ENCODE measurements around the gene MEMO1. TPM values are rescaled to one million over a fixed set of nuclear protein-coding genes. Genes with fewer than 3 reads are reported as not detected.

Gene MEMO1
- total and polyA plus RNA-seq, 2 donors from 2014 or later: 22.2 to 28.6 TPM

DNA sequence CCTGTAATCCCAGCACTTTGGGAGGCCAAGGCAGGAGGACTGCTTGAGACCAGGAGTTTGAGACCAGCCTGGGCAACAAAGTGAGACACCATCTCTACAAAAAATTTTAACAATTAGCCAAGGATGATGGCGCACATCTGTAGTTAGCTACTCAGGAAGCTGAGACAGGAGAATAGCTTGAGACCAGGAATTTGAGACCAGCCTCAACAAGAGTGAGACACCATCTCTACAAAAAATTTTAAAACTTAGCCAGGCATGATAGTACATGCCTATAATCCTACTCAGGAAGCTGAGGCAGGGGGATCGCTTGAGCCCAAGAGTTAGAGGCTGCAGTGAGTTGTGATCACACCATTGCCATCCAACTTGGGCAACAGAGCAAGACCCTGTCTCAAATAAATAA, 7.0 kb downstream of the MEMO1 start:
- peaks cover 0 to 4% (median 4%) of the 10 kb centered on the region in 3 donors for H3K4me1 ChIP-seq (ENCODE audit: control insufficient read depth in 2 of 3, insufficient read depth in 2 of 3, low read depth in 1 of 3, low read length in 3 of 3)
- no peaks in the 10 kb centered on the region for H3K36me3 ChIP-seq (ENCODE audit: control insufficient read depth in 2 of 3, insufficient read depth in 3 of 3, low read length in 3 of 3)
- DNase-seq: no peak
- TF ChIP-seq, protein P1, sequence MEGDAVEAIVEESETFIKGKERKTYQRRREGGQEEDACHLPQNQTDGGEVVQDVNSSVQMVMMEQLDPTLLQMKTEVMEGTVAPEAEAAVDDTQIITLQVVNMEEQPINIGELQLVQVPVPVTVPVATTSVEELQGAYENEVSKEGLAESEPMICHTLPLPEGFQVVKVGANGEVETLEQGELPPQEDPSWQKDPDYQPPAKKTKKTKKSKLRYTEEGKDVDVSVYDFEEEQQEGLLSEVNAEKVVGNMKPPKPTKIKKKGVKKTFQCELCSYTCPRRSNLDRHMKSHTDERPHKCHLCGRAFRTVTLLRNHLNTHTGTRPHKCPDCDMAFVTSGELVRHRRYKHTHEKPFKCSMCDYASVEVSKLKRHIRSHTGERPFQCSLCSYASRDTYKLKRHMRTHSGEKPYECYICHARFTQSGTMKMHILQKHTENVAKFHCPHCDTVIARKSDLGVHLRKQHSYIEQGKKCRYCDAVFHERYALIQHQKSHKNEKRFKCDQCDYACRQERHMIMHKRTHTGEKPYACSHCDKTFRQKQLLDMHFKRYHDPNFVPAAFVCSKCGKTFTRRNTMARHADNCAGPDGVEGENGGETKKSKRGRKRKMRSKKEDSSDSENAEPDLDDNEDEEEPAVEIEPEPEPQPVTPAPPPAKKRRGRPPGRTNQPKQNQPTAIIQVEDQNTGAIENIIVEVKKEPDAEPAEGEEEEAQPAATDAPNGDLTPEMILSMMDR (IDR thresholded peaks at IDR 0.05; ENCODE audit: borderline replicate concordance, extremely low read depth, insufficient read depth): no peak
- H3K9ac ChIP-seq (ENCODE audit: low read length in 3 of 3): no peak overlapping the region
- FAIRE-seq: no peak
- no peaks in the 10 kb centered on the region for H3K27me3 ChIP-seq (ENCODE audit: control insufficient read depth, insufficient read depth, low read length)
- no peak overlapping the region for H3K27ac ChIP-seq (ENCODE audit: low read depth in 2 of 2, low read length in 2 of 2)
- no peaks in the 10 kb centered on the region for H3K9me3 ChIP-seq (ENCODE audit: control insufficient read depth in 2 of 3, insufficient read depth in 1 of 3, low read length in 3 of 3)
- intact Hi-C loops (cut with DNase I): no loop called here
- H3K4me3 ChIP-seq (ENCODE audit: low read length in 3 of 3): no peak overlapping the region

GRCh38 chr2:32002406-32002805, 8.4 kb downstream of the MEMO1 start:
- DNase-seq (no peak), FAIRE-seq (no peak)
- Histone ChIP-seq H3K9ac (ENCODE audit: low read length in 3 of 3) (no peak overlapping the region), H3K36me3 (ENCODE audit: control insufficient read depth in 2 of 3, insufficient read depth in 3 of 3, low read length in 3 of 3) (no peaks in the 10 kb centered on the region), H3K27ac (ENCODE audit: low read depth in 2 of 2, low read length in 2 of 2) (no peak overlapping the region), H3K9me3 (ENCODE audit: control insufficient read depth in 2 of 3, insufficient read depth in 1 of 3, low read length in 3 of 3) (no peaks in the 10 kb centered on the region), H3K27me3 (ENCODE audit: control insufficient read depth, insufficient read depth, low read length) (no peaks in the 10 kb centered on the region), H3K4me1 (ENCODE audit: control insufficient read depth in 2 of 3, insufficient read depth in 2 of 3, low read depth in 1 of 3, low read length in 3 of 3) (no peaks in the 10 kb centered on the region), H3K4me3 (ENCODE audit: low read length in 3 of 3) (no peak overlapping the region)
- intact Hi-C loops (cut with DNase I): no loop called here
- TF ChIP-seq, protein P1 (IDR thresholded peaks at IDR 0.05; ENCODE audit: borderline replicate concordance, extremely low read depth, insufficient read depth): no peak

- FAIRE-seq (no peak), DNase-seq (no peak)
- intact Hi-C loops (cut with DNase I): no loop called here
- H3K9ac ChIP-seq (ENCODE audit: low read length in 3 of 3): no peak overlapping the region
- H3K27ac ChIP-seq (ENCODE audit: low read depth in 2 of 2, low read length in 2 of 2): no peak overlapping the region
- TF ChIP-seq, protein P1 (IDR thresholded peaks at IDR 0.05; ENCODE audit: borderline replicate concordance, extremely low read depth, insufficient read depth): no peak
- no peaks in the 10 kb centered on the region for H3K4me1 ChIP-seq (ENCODE audit: control insufficient read depth in 2 of 3, insufficient read depth in 2 of 3, low read depth in 1 of 3, low read length in 3 of 3)
- no peaks in the 10 kb centered on the region for H3K27me3 ChIP-seq (ENCODE audit: control insufficient read depth, insufficient read depth, low read length)
- no peaks in the 10 kb centered on the region for H3K9me3 ChIP-seq (ENCODE audit: control insufficient read depth in 2 of 3, insufficient read depth in 1 of 3, low read length in 3 of 3)
- H3K36me3 ChIP-seq (ENCODE audit: control insufficient read depth in 2 of 3, insufficient read depth in 3 of 3, low read length in 3 of 3): no peaks in the 10 kb centered on the region
- no peak overlapping the region for H3K4me3 ChIP-seq (ENCODE audit: low read length in 3 of 3)
Measured at GRCh38 chr2:31999438-31999837, 11.4 kb downstream of the MEMO1 start.

DNA sequence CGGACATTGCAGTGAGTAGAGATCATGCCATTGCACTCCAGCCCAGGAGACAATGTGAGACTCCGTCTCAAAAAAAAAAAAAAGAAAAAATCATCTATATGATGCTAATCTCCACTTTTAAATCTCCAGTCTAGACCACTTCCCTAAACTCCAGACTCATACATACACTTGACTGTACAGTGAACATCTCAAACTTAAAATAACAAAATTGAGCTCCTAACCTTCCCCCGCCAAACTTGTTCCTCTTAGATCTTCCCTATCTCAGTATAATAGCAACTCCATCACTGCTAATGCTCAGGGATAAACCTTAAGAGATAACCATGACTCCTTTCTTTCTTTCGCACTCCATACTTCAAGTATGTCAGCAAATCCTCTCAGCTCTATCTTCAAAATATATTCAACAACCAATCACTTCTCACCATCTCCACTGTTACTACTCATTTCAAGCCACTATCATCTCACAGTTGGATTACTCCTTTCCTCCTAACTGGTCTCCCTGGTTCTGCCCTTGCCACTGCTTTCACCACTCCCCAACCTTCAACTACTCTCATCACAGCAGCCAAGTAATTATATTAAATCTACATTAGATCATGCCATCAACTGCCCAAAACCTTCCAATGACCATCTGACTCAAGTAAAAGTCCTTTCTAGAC, 12.0 kb downstream of the MEMO1 start:
- Histone ChIP-seq H3K4me3 (ENCODE audit: low read length in 3 of 3) (no peak overlapping the region), H3K36me3 (ENCODE audit: control insufficient read depth in 2 of 3, insufficient read depth in 3 of 3, low read length in 3 of 3) (no peaks in the 10 kb centered on the region), H3K9ac (ENCODE audit: low read length in 3 of 3) (no peak overlapping the region), H3K4me1 (ENCODE audit: control insufficient read depth in 2 of 3, insufficient read depth in 2 of 3, low read depth in 1 of 3, low read length in 3 of 3) (no peaks in the 10 kb centered on the region), H3K27ac (ENCODE audit: low read depth in 2 of 2, low read length in 2 of 2) (no peak overlapping the region), H3K27me3 (ENCODE audit: control insufficient read depth, insufficient read depth, low read length) (no peaks in the 10 kb centered on the region), H3K9me3 (ENCODE audit: control insufficient read depth in 2 of 3, insufficient read depth in 1 of 3, low read length in 3 of 3) (no peaks in the 10 kb centered on the region)
- DNase-seq: no peak
- FAIRE-seq: no peak
- TF ChIP-seq, protein P1 (IDR thresholded peaks at IDR 0.05; ENCODE audit: borderline replicate concordance, extremely low read depth, insufficient read depth): no peak
- intact Hi-C loops (cut with DNase I): no loop called here
